Measurements from ENCODE around the gene IMPG1. TPM values are rescaled to one million over a fixed set of nuclear protein-coding genes. Genes with fewer than 3 reads are reported as not detected.

IMPG1 gene
- total RNA-seq, 1 experiment from 2014 or later: not detected

DNA sequence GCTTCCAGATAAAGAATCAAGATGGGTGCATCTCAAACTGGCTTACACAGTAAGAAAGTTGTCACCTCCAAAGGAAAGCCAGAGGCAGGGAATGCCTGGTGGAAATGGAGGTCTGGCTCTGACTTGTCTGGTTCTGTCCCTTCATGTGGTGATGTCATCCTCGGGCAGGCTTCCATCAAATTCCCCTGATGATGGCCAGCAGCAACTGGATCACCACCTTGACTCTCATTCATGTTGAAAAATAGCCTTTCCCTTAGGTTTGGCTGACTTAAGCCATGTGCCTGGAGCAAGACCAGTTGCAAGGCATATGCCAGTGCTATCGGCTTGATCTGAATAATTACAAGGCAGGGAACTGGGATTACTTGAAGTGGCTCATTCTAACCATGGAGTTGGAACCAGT lies 28.8 kb downstream of the IMPG1 start:
- Mint-ChIP-seq H3K36me3 (no peaks in the 10 kb centered on the region), H3K27ac (no peak overlapping the region), H3K4me1 (peaks cover 23% of the 10 kb centered on the region), H3K4me3 (no peak overlapping the region), H3K27me3 (ENCODE audit: low read depth) (peaks cover 10% of the 10 kb centered on the region), H3K9me3 (peaks cover 5% of the 10 kb centered on the region)
- no peak for TF ChIP-seq ZNF425 (CRISPR knock-in tag; conservative IDR thresholded peaks at IDR 0.05)
- no peak for TF ChIP-seq RELA (CRISPR knock-in tag; IDR thresholded peaks at IDR 0.05; ENCODE audit: borderline replicate concordance)
- TF ChIP-seq ATF2 (CRISPR knock-in tag; IDR thresholded peaks at IDR 0.05; ENCODE audit: borderline replicate concordance, low read depth): no peak
- TF ChIP-seq ZNF396 (CRISPR knock-in tag; IDR thresholded peaks at IDR 0.05; ENCODE audit: borderline replicate concordance): no peak
- no peak for TF ChIP-seq SMAD3 (CRISPR knock-in tag; IDR thresholded peaks at IDR 0.05; ENCODE audit: borderline replicate concordance)
- TF ChIP-seq, protein P1, sequence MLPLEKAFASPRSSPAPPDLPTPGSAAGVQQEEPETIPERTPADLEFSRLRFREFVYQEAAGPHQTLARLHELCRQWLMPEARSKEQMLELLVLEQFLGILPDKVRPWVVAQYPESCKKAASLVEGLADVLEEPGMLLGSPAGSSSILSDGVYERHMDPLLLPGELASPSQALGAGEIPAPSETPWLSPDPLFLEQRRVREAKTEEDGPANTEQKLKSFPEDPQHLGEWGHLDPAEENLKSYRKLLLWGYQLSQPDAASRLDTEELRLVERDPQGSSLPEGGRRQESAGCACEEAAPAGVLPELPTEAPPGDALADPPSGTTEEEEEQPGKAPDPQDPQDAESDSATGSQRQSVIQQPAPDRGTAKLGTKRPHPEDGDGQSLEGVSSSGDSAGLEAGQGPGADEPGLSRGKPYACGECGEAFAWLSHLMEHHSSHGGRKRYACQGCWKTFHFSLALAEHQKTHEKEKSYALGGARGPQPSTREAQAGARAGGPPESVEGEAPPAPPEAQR (CRISPR knock-in tag; IDR thresholded peaks at IDR 0.05): no peak
- TF ChIP-seq NR2C2 (CRISPR knock-in tag; IDR thresholded peaks at IDR 0.05): no peak
- TF ChIP-seq CREB1 (CRISPR knock-in tag; IDR thresholded peaks at IDR 0.05): no peak
- no peak for TF ChIP-seq ZNF121 (CRISPR knock-in tag; IDR thresholded peaks at IDR 0.05)
- TF ChIP-seq PRDM15 (CRISPR knock-in tag; IDR thresholded peaks at IDR 0.05): no peak
- ATAC-seq (no peak), DNase-seq (ENCODE audit: low spot score) (no peak)
- ChIA-PET CTCF (no interaction called here), POLR2A (no interaction called here)

DNA sequence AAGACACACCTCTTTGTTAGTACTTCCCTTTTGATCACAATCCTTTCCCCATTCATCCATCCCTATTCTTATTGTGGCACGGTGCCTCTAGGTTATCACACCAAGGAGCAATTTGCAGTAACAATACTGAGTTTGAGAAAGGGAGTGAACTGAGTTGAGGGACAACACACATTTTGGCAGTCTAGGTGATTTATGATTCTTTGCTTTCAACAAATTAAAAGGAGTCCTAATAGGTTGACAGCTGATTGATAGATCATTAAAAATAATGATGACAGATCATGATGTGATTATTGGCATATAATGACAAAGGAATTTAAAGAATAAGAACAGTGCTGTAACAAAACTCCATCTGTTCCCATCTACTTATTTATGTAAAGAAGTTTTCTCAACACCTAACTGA lies 36.7 kb downstream of the IMPG1 start:
- no peaks in the 10 kb centered on the region; the same call in 1 of the 2 replicates for H3K27me3 Mint-ChIP-seq (ENCODE audit: low read depth)
- H3K27ac Mint-ChIP-seq: no peak overlapping the region
- H3K4me1 Mint-ChIP-seq: peaks cover 5% of the 10 kb centered on the region
- peaks cover 8% of the 10 kb centered on the region for H3K9me3 Mint-ChIP-seq
- POLR2A ChIA-PET: no interaction called here
- DNase-seq (ENCODE audit: low spot score) (no peak), ATAC-seq (no peak)
- H3K36me3 Mint-ChIP-seq: no peaks in the 10 kb centered on the region
- H3K4me3 Mint-ChIP-seq: no peak overlapping the region
- CTCF ChIA-PET: no interaction called here
- TF ChIP-seq, protein P2, sequence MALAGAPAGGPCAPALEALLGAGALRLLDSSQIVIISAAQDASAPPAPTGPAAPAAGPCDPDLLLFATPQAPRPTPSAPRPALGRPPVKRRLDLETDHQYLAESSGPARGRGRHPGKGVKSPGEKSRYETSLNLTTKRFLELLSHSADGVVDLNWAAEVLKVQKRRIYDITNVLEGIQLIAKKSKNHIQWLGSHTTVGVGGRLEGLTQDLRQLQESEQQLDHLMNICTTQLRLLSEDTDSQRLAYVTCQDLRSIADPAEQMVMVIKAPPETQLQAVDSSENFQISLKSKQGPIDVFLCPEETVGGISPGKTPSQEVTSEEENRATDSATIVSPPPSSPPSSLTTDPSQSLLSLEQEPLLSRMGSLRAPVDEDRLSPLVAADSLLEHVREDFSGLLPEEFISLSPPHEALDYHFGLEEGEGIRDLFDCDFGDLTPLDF (CRISPR knock-in tag; IDR thresholded peaks at IDR 0.05): no peak
- TF ChIP-seq ZNF396 (CRISPR knock-in tag; IDR thresholded peaks at IDR 0.05; ENCODE audit: borderline replicate concordance) (no peak), PRDM15 (CRISPR knock-in tag; IDR thresholded peaks at IDR 0.05) (no peak), FOXK1 (CRISPR knock-in tag; IDR thresholded peaks at IDR 0.05) (no peak), EMX1 (CRISPR knock-in tag; IDR thresholded peaks at IDR 0.05) (no peak), GABPB1 (CRISPR knock-in tag; IDR thresholded peaks at IDR 0.05) (no peak), JAZF1 (CRISPR knock-in tag; IDR thresholded peaks at IDR 0.05) (no peak)
- TF ChIP-seq, protein P3, sequence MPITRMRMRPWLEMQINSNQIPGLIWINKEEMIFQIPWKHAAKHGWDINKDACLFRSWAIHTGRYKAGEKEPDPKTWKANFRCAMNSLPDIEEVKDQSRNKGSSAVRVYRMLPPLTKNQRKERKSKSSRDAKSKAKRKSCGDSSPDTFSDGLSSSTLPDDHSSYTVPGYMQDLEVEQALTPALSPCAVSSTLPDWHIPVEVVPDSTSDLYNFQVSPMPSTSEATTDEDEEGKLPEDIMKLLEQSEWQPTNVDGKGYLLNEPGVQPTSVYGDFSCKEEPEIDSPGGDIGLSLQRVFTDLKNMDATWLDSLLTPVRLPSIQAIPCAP (CRISPR knock-in tag; IDR thresholded peaks at IDR 0.05): no peak
